Measurements from ENCODE around the gene TPX2. TPM values are rescaled to one million over a fixed set of nuclear protein-coding genes. Genes with fewer than 3 reads are reported as not detected.

TPX2 gene, protein sequence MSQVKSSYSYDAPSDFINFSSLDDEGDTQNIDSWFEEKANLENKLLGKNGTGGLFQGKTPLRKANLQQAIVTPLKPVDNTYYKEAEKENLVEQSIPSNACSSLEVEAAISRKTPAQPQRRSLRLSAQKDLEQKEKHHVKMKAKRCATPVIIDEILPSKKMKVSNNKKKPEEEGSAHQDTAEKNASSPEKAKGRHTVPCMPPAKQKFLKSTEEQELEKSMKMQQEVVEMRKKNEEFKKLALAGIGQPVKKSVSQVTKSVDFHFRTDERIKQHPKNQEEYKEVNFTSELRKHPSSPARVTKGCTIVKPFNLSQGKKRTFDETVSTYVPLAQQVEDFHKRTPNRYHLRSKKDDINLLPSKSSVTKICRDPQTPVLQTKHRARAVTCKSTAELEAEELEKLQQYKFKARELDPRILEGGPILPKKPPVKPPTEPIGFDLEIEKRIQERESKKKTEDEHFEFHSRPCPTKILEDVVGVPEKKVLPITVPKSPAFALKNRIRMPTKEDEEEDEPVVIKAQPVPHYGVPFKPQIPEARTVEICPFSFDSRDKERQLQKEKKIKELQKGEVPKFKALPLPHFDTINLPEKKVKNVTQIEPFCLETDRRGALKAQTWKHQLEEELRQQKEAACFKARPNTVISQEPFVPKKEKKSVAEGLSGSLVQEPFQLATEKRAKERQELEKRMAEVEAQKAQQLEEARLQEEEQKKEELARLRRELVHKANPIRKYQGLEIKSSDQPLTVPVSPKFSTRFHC
- polyA plus RNA-seq (2013, experiment 1 of 2) = 119 TPM
- polyA plus RNA-seq (2013, experiment 2 of 2) = 120 TPM

- peak; percentile 99 for DNase-seq
Observed at GRCh38 chr20:31738729-31739549, at the start of gene TPX2. Gene TPX2, plus strand, starts transcription at chr20:31739290. Its CDS starts 18,187 bp downstream, at chr20:31757477.

GRCh38 chr20:31690124-31690666 is 48.9 kb upstream of the TPX2 start:
- H3K36me3 ChIP-seq (ENCODE audit: control insufficient read depth, insufficient read depth, low read length) = no peaks in the 10 kb centered on the region
- H3K27me3 ChIP-seq (ENCODE audit: insufficient read depth, low read length, poor library complexity) = no peaks in the 10 kb centered on the region
- WGBS (ENCODE audit: extremely low coverage, insufficient coverage, low lambda C conversion rate) = no CpG with 5 or more reads among the region's 3 CpGs

More at GRCh38 chr20:31738729-31739549, at the start of gene TPX2:
- Histone ChIP-seq H3K36me3 (ENCODE audit: control insufficient read depth, insufficient read depth, low read length) (no peaks in the 10 kb centered on the region), H2AK5ac (ENCODE audit: low read length) (no peak within 1 kb of the TSS), H3K4ac (ENCODE audit: low read depth, low read length) (peak within 1 kb of the TSS; percentile 92), H3K9ac (ENCODE audit: low read length) (peak within 1 kb of the TSS; percentile 86), H3K79me1 (ENCODE audit: low read length) (peaks cover 5% of the 10 kb centered on the region), H2BK120ac (ENCODE audit: low read depth, low read length) (no peak within 1 kb of the TSS), H3K4me1 (ENCODE audit: control insufficient read depth, low read depth, low read length) (peaks cover 5% of the 10 kb centered on the region), H3K27ac (ENCODE audit: low read depth, low read length) (peak within 1 kb of the TSS; percentile 78), H3K27me3 (ENCODE audit: insufficient read depth, low read length, poor library complexity) (no peaks in the 10 kb centered on the region), H3K23ac (ENCODE audit: low read length) (no peak within 1 kb of the TSS), H3K79me2 (ENCODE audit: control insufficient read depth, insufficient read depth, low read length) (peaks cover 26% of the 10 kb centered on the region), H4K8ac (ENCODE audit: low read depth, low read length) (no peak within 1 kb of the TSS), H3K56ac (ENCODE audit: low read length) (peak within 1 kb of the TSS; percentile 89), H3K4me3 (ENCODE audit: low read length) (peak within 1 kb of the TSS; percentile 76), H4K5ac (ENCODE audit: low read length) (no peak within 1 kb of the TSS), H3K18ac (ENCODE audit: low read length) (peak within 1 kb of the TSS; percentile 55), H3K4me2 (ENCODE audit: low read length) (peak within 1 kb of the TSS; percentile 97), H2BK15ac (replicated peaks; ENCODE audit: low read depth) (no peak within 1 kb of the TSS), H2BK5ac (ENCODE audit: low read length) (no peak within 1 kb of the TSS)
- no CpG with 5 or more reads among the region's 54 CpGs for WGBS (ENCODE audit: extremely low coverage, insufficient coverage, low lambda C conversion rate)

DNA sequence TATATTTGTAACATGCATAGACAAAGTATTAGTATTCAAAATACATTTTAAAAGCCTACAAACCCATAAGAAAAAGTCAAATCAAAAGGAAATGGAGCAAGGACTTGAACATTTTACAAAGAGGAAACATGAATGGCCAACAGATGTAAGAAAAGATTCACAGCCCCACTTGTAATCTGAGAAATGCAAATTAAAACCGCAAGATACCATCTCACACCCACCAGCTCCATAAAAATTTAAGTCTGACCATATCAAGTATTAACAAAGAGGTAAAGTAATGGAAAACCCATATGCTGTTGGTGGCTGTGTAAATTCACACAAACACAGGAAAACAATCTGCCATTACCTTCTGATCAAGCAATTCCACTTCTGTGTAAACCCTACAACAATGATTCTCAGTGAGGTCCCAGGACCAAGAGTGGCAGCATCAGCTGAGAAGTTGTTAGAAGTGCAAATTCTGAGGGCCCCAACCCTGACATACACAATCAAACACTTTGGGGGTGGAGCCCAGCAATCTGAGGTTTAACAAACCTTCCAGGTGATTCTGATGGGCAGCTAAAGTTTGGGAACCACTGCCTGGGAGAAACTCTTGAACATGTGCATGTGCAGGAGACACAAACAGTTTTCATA is 47.3 kb upstream of the TPX2 start:
- Histone ChIP-seq H3K9ac (ENCODE audit: low read length) (no peak overlapping the region), H3K4ac (ENCODE audit: low read depth, low read length) (no peak overlapping the region), H4K8ac (ENCODE audit: low read depth, low read length) (no peak overlapping the region), H3K27ac (ENCODE audit: low read depth, low read length) (peak overlapping the region; percentile 9), H3K4me2 (ENCODE audit: low read length) (no peak overlapping the region), H2BK5ac (ENCODE audit: low read length) (no peak overlapping the region), H3K4me1 (ENCODE audit: control insufficient read depth, low read depth, low read length) (peaks cover 12% of the 10 kb centered on the region), H3K4me3 (ENCODE audit: low read length) (no peak overlapping the region), H3K18ac (ENCODE audit: low read length) (no peak overlapping the region), H3K27me3 (ENCODE audit: insufficient read depth, low read length, poor library complexity) (no peaks in the 10 kb centered on the region), H2AK5ac (ENCODE audit: low read length) (no peak overlapping the region), H3K79me1 (ENCODE audit: low read length) (peaks cover 6% of the 10 kb centered on the region), H2BK120ac (ENCODE audit: low read depth, low read length) (no peak overlapping the region), H3K79me2 (ENCODE audit: control insufficient read depth, insufficient read depth, low read length) (no peaks in the 10 kb centered on the region), H3K36me3 (ENCODE audit: control insufficient read depth, insufficient read depth, low read length) (no peaks in the 10 kb centered on the region), H3K56ac (ENCODE audit: low read length) (no peak overlapping the region), H4K5ac (ENCODE audit: low read length) (no peak overlapping the region), H3K23ac (ENCODE audit: low read length) (no peak overlapping the region), H2BK15ac (replicated peaks; ENCODE audit: low read depth) (no peak overlapping the region)
- WGBS (ENCODE audit: extremely low coverage, insufficient coverage, low lambda C conversion rate) = no CpG with 5 or more reads among the region's 1 CpG
- DNase-seq = peak; percentile 43

More at GRCh38 chr20:31690124-31690666, 48.9 kb upstream of the TPX2 start:
- Histone ChIP-seq H2BK5ac (ENCODE audit: low read length) (no peak overlapping the region), H4K8ac (ENCODE audit: low read depth, low read length) (no peak overlapping the region), H2BK120ac (ENCODE audit: low read depth, low read length) (no peak overlapping the region), H3K27ac (ENCODE audit: low read depth, low read length) (no peak overlapping the region), H3K79me1 (ENCODE audit: low read length) (peaks cover 2% of the 10 kb centered on the region), H3K56ac (ENCODE audit: low read length) (no peak overlapping the region), H3K4me3 (ENCODE audit: low read length) (no peak overlapping the region), H2BK15ac (replicated peaks; ENCODE audit: low read depth) (no peak overlapping the region), H2AK5ac (ENCODE audit: low read length) (no peak overlapping the region), H3K79me2 (ENCODE audit: control insufficient read depth, insufficient read depth, low read length) (no peaks in the 10 kb centered on the region), H3K18ac (ENCODE audit: low read length) (no peak overlapping the region), H3K23ac (ENCODE audit: low read length) (no peak overlapping the region), H3K4me1 (ENCODE audit: control insufficient read depth, low read depth, low read length) (peaks cover 11% of the 10 kb centered on the region), H4K5ac (ENCODE audit: low read length) (no peak overlapping the region), H3K4me2 (ENCODE audit: low read length) (no peak overlapping the region), H3K9ac (ENCODE audit: low read length) (no peak overlapping the region), H3K4ac (ENCODE audit: low read depth, low read length) (no peak overlapping the region)
- DNase-seq = no peak

DNA sequence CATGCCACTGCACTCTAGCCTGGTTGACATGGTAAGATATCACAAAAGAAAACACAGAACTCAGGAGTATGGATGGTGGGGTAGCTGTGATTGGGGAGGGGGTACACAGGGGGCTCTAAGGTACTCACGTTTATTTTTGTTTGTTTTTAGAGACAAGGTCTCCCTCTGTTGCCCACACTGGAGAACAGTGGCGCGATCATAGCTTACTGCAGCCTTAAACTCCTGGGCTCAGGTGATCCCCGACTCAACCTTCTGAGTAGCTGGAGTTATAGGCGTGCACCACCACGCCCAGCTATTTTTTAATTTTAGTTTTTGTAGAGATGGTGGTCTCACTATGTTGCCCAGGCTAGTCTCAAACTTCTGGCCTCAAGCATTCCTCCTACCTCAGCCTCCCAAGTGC is 45.7 kb upstream of the TPX2 start:
- Histone ChIP-seq H3K4ac (ENCODE audit: low read depth, low read length) (no peak overlapping the region), H2AK5ac (ENCODE audit: low read length) (no peak overlapping the region), H3K56ac (ENCODE audit: low read length) (no peak overlapping the region), H3K79me1 (ENCODE audit: low read length) (peaks cover 6% of the 10 kb centered on the region), H3K23ac (ENCODE audit: low read length) (no peak overlapping the region), H3K27me3 (ENCODE audit: insufficient read depth, low read length, poor library complexity) (no peaks in the 10 kb centered on the region), H3K4me1 (ENCODE audit: control insufficient read depth, low read depth, low read length) (peaks cover 12% of the 10 kb centered on the region), H2BK15ac (replicated peaks; ENCODE audit: low read depth) (no peak overlapping the region), H2BK120ac (ENCODE audit: low read depth, low read length) (no peak overlapping the region), H4K5ac (ENCODE audit: low read length) (no peak overlapping the region), H3K36me3 (ENCODE audit: control insufficient read depth, insufficient read depth, low read length) (no peaks in the 10 kb centered on the region), H3K18ac (ENCODE audit: low read length) (peak overlapping the region; percentile 61), H3K9ac (ENCODE audit: low read length) (no peak overlapping the region), H3K79me2 (ENCODE audit: control insufficient read depth, insufficient read depth, low read length) (no peaks in the 10 kb centered on the region), H4K8ac (ENCODE audit: low read depth, low read length) (no peak overlapping the region), H3K27ac (ENCODE audit: low read depth, low read length) (no peak overlapping the region), H3K4me2 (ENCODE audit: low read length) (no peak overlapping the region), H2BK5ac (ENCODE audit: low read length) (no peak overlapping the region), H3K4me3 (ENCODE audit: low read length) (no peak overlapping the region)
- no peak for DNase-seq
- no CpG with 5 or more reads among the region's 6 CpGs for WGBS (ENCODE audit: extremely low coverage, insufficient coverage, low lambda C conversion rate)

All from mesendoderm (in vitro differentiated cells).